K562 (cell line): ENCODE results near the gene PTK6. TPM values are rescaled to one million over a fixed set of nuclear protein-coding genes. Genes with fewer than 3 reads are reported as not detected.
A peak's percentile ranks its signal among the peaks of the same experiment; 100 is the strongest.

Experiments
- ATAC-seq: fragments of 200-7000 bp; cut with Tn5 transposase; 3 replicates; pipeline ENCODE4 v1.9.1; 2020; ENCODE audit warnings: moderate library complexity
- BruUV-seq: library from RNA; stranded (reverse); fragments of 400-500 nt; replicated peaks from 2 replicates; lab custom pipeline; 2021; lab: Mats Ljungman, UMichigan
- CTCF ChIA-PET: fragments of 300-600 bp; formaldehyde crosslinking; extraction: SDS; loops from one replicate; lab custom pipeline; 2021; ENCODE audit warnings: low intra/inter-chr PET ratio; lab: Yijun Ruan, JAX
- POLR2A ChIA-PET: fragments of 300-600, 350-650 bp; sonication (Branson Sonifier 250); formaldehyde crosslinking; extraction: SDS; loops from one replicate; lab custom pipeline; 2021; ENCODE audit warnings: antibody characterized with exemption, inconsistent platforms; lab: Yijun Ruan, JAX
- DNase-seq, 4 experiments: peaks; one replicate each; pipeline versions ENCODE4 v3.0.0 to v3.0.0-alpha.2; 2011 to 2018; ENCODE audit warnings: low spot score in 3 of 4, mixed read lengths in 3 of 4; ENCODE audit errors: extremely low read depth in 1 of 4
- FAIRE-seq: peaks from 2 replicates; lab custom pipeline; 2011; peaks lifted over from hg19 to GRCh38; lab: Jason Lieb, UNC
- H2AFZ ChIP-seq: 2 replicates; pipeline ENCODE4 v1.6.0; 2011; ENCODE audit warnings: low read depth, low read length, control low read depth, inconsistent platforms
- H3K27ac ChIP-seq: fragments of 200-600 bp; 3 replicates; pipeline ENCODE4 v1.8.0; 2011; ENCODE audit warnings: low read depth, mild to moderate bottlenecking, control low read depth, inconsistent platforms, low read length, moderate library complexity, mixed read lengths; ENCODE audit errors: extremely low read depth
- H3K27me3 ChIP-seq, 2 experiments: fragments of 300-600 bp in 1 of 2; 2 replicates in 1 of 2; 3 replicates in 1 of 2; pipeline versions ENCODE4 v1.6.0 to v1.8.0; 2011; ENCODE audit warnings: inconsistent platforms in 2 of 2, low read length in 2 of 2, mild to moderate bottlenecking in 1 of 2, mixed read lengths in 1 of 2, moderate library complexity in 1 of 2; ENCODE audit not compliant: control insufficient read depth in 2 of 2, insufficient read depth in 2 of 2
- H3K36me3 ChIP-seq: fragments of 300-600 bp; 3 replicates; pipeline ENCODE4 v1.8.0; 2011; ENCODE audit warnings: mild to moderate bottlenecking, low read length, inconsistent platforms; ENCODE audit not compliant: control insufficient read depth, insufficient read depth
- H3K4me1 ChIP-seq, 2 experiments: fragments of 200-600 bp in 1 of 2; replicated peaks in 1 of 2; 2 replicates in 1 of 2; 3 replicates in 1 of 2; pipeline versions ENCODE4 v1.5.1 to v1.8.0; 2011; ENCODE audit warnings: inconsistent platforms in 2 of 2, low read length in 2 of 2, mild to moderate bottlenecking in 1 of 2, mixed read lengths in 1 of 2, moderate library complexity in 1 of 2; ENCODE audit not compliant: control insufficient read depth in 2 of 2, insufficient read depth in 2 of 2
- H3K4me2 ChIP-seq: 2 replicates; pipeline ENCODE4 v1.6.1; 2011; ENCODE audit warnings: low read length, control low read depth, inconsistent platforms, mixed read lengths; ENCODE audit not compliant: insufficient read depth
- H3K4me3 ChIP-seq: fragments of 200-600 bp; sonication (generic), shearing (Covaris generic); 2 replicates; pipeline ENCODE4 v1.5.1; 2016; ENCODE audit warnings: control low read depth, inconsistent platforms
- H3K79me2 ChIP-seq: fragments of 200-600 bp; 3 replicates; pipeline ENCODE4 v1.8.0; 2011; ENCODE audit warnings: low read length, inconsistent platforms; ENCODE audit not compliant: control insufficient read depth, insufficient read depth
- H3K9ac ChIP-seq, 2 experiments: 2 replicates each; pipeline versions ENCODE4 v1.6.0 to v1.6.1; 2011; ENCODE audit warnings: low read depth in 2 of 2, low read length in 2 of 2, control low read depth in 1 of 2, inconsistent platforms in 1 of 2, mild to moderate bottlenecking in 1 of 2, mixed read lengths in 1 of 2; ENCODE audit not compliant: insufficient read depth in 1 of 2
- H3K9me1 ChIP-seq: one replicate; pipeline ENCODE4 v1.6.0; 2011; ENCODE audit warnings: inconsistent platforms, mild to moderate bottlenecking, low read length, moderate library complexity; ENCODE audit not compliant: control insufficient read depth, insufficient read depth
- H3K9me3 ChIP-seq: replicated peaks from 2 replicates; pipeline ENCODE4 v1.5.1; 2011; ENCODE audit warnings: low read depth, low read length, inconsistent platforms; ENCODE audit not compliant: control insufficient read depth, insufficient read depth
- H4K20me1 ChIP-seq: replicated peaks from 2 replicates; pipeline ENCODE4 v1.6.1; 2011; ENCODE audit warnings: low read length, inconsistent platforms, mixed read lengths; ENCODE audit not compliant: control insufficient read depth, insufficient read depth
- KDM5B ChIP-seq: fragments of 200-600 bp; sonication (generic); IDR thresholded peaks from 2 replicates; pipeline ENCODE4 v1.6.1; 2012; ENCODE audit warnings: low read depth, mild to moderate bottlenecking, moderate library complexity, low read length, control low read depth, inconsistent platforms; ENCODE audit not compliant: insufficient replicate concordance
- POLR2AphosphoS2 ChIP-seq: IDR thresholded peaks from 2 replicates; pipeline ENCODE4 v1.6.1; 2012; ENCODE audit warnings: low read length, improper control_type of control experiment
- POLR2G ChIP-seq: fragments of 200-400 bp; formaldehyde crosslinking; IDR thresholded peaks from 2 replicates; pipeline ENCODE4 v1.6.1; 2017; ENCODE audit warnings: low read depth, mild to moderate bottlenecking, antibody characterized with exemption, low read length, moderate library complexity
- ZNF263 ChIP-seq: sonication (generic); formaldehyde crosslinking; IDR thresholded peaks from 2 replicates; pipeline ENCODE4 v1.8.0; 2022; ENCODE audit warnings: mild to moderate bottlenecking, missing genetic modification reagents, borderline replicate concordance
- ZNF586 ChIP-seq: fragments of 450-650 bp; formaldehyde crosslinking; conservative IDR thresholded peaks from 2 replicates; pipeline ENCODE4 v1.4.0; 2020; ENCODE audit warnings: mild to moderate bottlenecking, moderate library complexity
- WGBS: fragments of 100-300 bp; shearing (Covaris generic); methylation state at CpG from one replicate; pipeline ENCODE4 v1.1.6; 2016; ENCODE audit warnings: low coverage, mixed read lengths; ENCODE audit not compliant: insufficient coverage; ENCODE audit errors: missing lambda C conversion rate; 5-methylcytosine and 5-hydroxymethylcytosine counted together
- in situ Hi-C: fragments of 300-500 bp; cut with MboI; formaldehyde crosslinking; loops from 4 replicates; pipeline ENCODE4 v1.15.0; 2018; ENCODE audit warnings: inconsistent platforms, mixed read lengths
- intact Hi-C: fragments of 100-400 bp; cut with micrococcal nuclease; formaldehyde crosslinking; loops from 2 replicates; pipeline ENCODE4 v1.14.2; 2022
- polyA plus RNA-seq, 8 experiments: library from polyadenylated mRNA; depleted of rRNA in 4 of 8; stranded (reverse) in 5 of 8; unstranded in 3 of 8; fragments of >200 nt; fragmentation: Nextera tagmentation in 2 of 8; fragmentation: Illumina TruSeq in 1 of 8; extraction: Ambion mirVana in 2 of 8; extraction: Trizol in 1 of 8; gene quantifications; 2 replicates each; pipeline versions ENCODE4 v1.2.1 to v1.2.3, GENCODE V29; 2011 to 2014; ENCODE audit warnings: inconsistent platforms in 1 of 8, missing spikeins in 1 of 8
- total RNA-seq, 7 experiments: library from RNA; depleted of rRNA in 6 of 7; stranded (reverse); fragments of >200 nt in 6 of 7; fragmentation: Illumina TruSeq in 2 of 7; extraction: Trizol in 2 of 7; gene quantifications; 2 replicates each; pipeline versions ENCODE4 v1.2.1 to v1.2.3, GENCODE V29; 2011 to 2021; ENCODE audit warnings: low replicate concordance in 1 of 7

Gene PTK6
- total and polyA plus RNA-seq, 9 of the 15 experiments (the other 6 are each of a cell fraction or from before 2014, with no cell fraction given): 0.07 TPM; not detected in 8

- POLR2A ChIA-PET: interaction anchor here (0.6 to 4.0 kb wide), 6 partner anchors 9 to 260 kb away, joined by 3 to 27 read pairs (median 4); partner anchors contain the start of gene PTK6
- H3K9me1 ChIP-seq: no peaks in the 10 kb centered on the region
- intact Hi-C loops: no loop called here
- WGBS: 3% methylated on average over 2 of the region's 2 CpGs
- H3K4me2 ChIP-seq: no peak overlapping the region
- CTCF ChIA-PET: no interaction called here
- FAIRE-seq (no peak), DNase-seq (no peak), ATAC-seq (no peak)
- TF ChIP-seq POLR2AphosphoS2 (0 out of 2 replicates have a peak, but pooled peaks have one; percentile 50), POLR2G (0 out of 2 replicates have a peak, but pooled peaks have one; percentile 33), KDM5B (peak; percentile 61), ZNF263 (CRISPR knock-in tag) (no peak)
- H3K27me3 ChIP-seq: peaks cover 0 to 22% of the 10 kb centered on the region in 2 experiments; a peak in 1 of 5 replicates
- no peak overlapping the region for H2AFZ ChIP-seq
- H3K4me1 ChIP-seq: peaks cover 4 to 48% of the 10 kb centered on the region in 2 experiments
- no TSS peak for BruUV-seq
- H3K9ac ChIP-seq: no peak overlapping the region
- in situ Hi-C loops: no loop called here
- no peak overlapping the region for H3K4me3 ChIP-seq
- no peak overlapping the region for H3K27ac ChIP-seq
- peaks cover 23% of the 10 kb centered on the region; the same call in 2 of the 3 replicates for H3K36me3 ChIP-seq
- H3K79me2 ChIP-seq: peaks cover 12% of the 10 kb centered on the region
- peaks cover 5% of the 10 kb centered on the region; the same call in 1 of the 2 replicates for H4K20me1 ChIP-seq
- H3K9me3 ChIP-seq: peaks cover 7% of the 10 kb centered on the region
Observed at GRCh38 chr20:63525971-63526370, 11.2 kb downstream of the PTK6 start.

GRCh38 chr20:63525185-63525584 lies 12.0 kb downstream of the PTK6 start:
- 31% methylated on average over 2 of the region's 3 CpGs for WGBS
- peaks cover 4 to 45% of the 10 kb centered on the region in 2 experiments for H3K4me1 ChIP-seq
- no TSS peak for BruUV-seq
- intact Hi-C loops: no loop called here
- ATAC-seq (no peak), FAIRE-seq (no peak), DNase-seq (no peak)
- H3K36me3 ChIP-seq: peaks cover 23% of the 10 kb centered on the region; the same call in 2 of the 3 replicates
- no peak overlapping the region for H3K4me3 ChIP-seq
- ChIA-PET POLR2A (interaction anchor here (0.7 to 4.0 kb wide), 3 partner anchors 9 to 558 kb away, joined by 3 to 27 read pairs (median 3); partner anchors contain the start of gene PTK6), CTCF (no interaction called here)
- no peaks in the 10 kb centered on the region for H3K9me1 ChIP-seq
- peaks cover 5% of the 10 kb centered on the region; the same call in 1 of the 2 replicates for H4K20me1 ChIP-seq
- TF ChIP-seq ZNF586 (CRISPR knock-in tag): no peak
- 0 out of 2 replicates have a peak, but pooled peaks have one; percentile 2 for TF ChIP-seq POLR2AphosphoS2
- no peak overlapping the region for H3K4me2 ChIP-seq
- peaks cover 7% of the 10 kb centered on the region for H3K9me3 ChIP-seq
- H3K27me3 ChIP-seq: peaks cover 0 to 15% of the 10 kb centered on the region in 2 experiments; a peak in 1 of 5 replicates
- H3K9ac ChIP-seq: no peak overlapping the region
- no peak overlapping the region for H3K27ac ChIP-seq
- in situ Hi-C loops: no loop called here
- H2AFZ ChIP-seq: no peak overlapping the region
- H3K79me2 ChIP-seq: peaks cover 14% of the 10 kb centered on the region
